HG03442 (cell line): Measurements from ENCODE around the gene DGLUCY.
"Not testable (repeated sequence)": the region's sequence is repeated elsewhere in the genome, so short reads cannot be mapped to it uniquely, and the experiment has no call there.

ENCODE experiments used
- ATAC-seq: cut with Tn5 transposase; IDR thresholded peaks from one replicate; pipeline ENCODE4 v1.9.1; 2021; ENCODE audit warnings: mild to moderate bottlenecking, moderate library complexity; ENCODE audit not compliant: unreplicated experiment

DGLUCY gene

DNA sequence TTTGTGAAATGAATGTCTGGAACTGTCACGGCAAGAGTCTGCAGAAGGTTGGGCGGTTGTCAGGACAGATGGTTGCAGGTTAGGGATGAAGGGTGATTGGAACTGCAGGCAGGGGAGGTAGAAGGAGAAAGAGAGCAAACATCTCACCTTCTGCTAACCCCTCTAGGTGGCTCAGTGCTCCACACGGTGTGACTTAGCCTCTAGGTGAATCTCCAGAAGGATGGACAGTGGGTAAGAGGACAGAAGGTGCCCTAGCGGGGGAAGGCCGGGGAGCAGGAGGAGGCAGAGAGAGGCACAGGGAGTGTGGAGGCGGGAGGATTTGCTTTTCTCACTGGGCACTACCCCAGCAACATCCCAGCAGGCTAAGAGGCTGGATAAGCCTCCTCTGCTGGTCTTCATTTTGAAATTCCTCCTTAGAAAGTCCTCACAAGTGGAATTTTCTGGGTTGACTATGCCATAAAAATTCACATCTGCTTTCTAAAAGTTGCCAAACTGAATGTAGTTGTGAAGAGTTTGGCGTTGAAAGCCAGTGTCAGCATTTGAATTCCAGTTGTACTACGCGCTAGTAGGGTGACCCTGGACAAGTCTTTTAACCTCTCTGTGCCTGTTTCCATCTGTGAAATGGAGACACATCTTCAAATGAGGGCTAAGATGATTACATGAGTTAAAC, 141.3 kb downstream of the DGLUCY start:
- ATAC-seq = no peak

DNA sequence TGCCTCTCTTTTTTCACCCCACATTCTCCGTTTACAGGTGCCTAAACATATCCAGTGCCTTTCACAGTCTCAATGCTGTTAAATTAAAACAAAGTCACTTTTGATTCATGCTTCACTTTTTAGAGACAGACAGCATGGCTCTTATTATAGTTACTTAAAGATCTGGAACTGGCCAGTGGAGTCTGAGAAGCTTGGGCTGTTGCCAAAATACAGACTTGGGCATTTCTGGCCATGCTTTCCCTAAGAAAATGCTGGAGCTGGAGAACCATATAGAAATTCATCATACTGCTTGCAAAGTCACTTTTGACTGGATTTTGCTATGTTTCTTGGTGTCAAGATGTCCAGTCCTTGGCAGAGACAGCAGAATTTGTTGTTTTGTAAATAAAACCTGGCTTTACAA, 142.8 kb downstream of the DGLUCY start:
- ATAC-seq = no peak

DNA sequence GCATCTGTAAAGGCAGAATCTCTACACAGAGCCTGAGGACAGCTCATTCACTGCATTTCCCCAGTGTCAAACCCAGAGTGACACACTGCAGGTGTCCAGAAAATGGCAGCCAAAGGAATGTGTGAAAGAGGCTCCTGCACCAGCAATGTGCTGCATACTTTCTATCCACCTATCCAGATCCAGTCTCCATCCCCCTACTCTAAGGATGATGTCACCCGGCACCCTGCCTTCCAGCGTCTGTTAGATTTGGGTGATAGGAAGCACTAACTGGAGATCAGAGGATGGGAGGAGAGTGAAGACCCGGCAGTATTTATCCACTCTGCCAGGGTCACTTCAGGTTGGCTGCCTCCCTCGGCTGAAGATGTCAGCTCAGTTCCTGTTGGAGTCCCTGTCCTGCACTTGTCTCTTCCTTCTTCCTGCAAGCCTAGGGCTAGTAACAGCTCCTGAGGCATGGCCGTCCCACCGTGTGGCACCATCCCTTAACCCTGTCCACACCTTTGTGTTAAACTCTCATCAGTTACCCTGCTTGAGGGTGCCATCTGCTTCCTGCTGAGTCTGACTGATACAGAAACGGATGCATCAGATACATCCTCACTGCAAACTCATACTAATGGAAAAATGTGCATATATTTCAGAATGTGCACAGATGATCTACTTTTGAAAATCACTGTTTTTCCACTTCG, 143.6 kb downstream of the DGLUCY start:
- ATAC-seq = no peak

DNA sequence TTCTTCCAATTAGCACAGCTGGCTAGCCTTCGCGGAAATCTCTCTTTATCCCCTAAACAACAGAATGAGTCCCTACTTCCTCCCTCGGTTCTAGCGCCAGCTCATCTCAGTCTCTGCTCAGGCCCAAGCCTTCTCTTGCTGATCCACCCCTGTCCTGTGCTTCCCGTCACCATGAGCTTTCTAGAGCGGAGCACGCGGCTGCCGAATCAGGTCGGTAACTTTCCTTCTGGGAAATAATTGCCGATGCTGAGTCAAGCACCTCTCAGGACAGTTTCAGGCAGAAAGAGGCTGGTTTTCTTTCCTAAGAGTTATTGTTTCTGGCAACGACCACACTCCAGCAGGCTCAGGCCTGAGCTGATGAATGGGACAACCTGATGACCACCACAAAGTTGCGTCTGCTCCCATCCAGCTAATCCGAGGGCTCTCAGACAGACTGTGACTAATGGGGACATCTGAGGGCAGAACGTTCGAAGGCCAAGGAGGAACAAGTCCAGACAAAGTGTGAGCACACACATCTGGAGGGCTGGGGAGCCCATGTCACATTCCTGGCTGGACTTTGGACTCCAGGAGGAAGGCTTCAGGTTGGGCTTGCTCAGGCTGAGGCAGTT, 144.2 kb downstream of the DGLUCY start:
- ATAC-seq = no peak

DNA sequence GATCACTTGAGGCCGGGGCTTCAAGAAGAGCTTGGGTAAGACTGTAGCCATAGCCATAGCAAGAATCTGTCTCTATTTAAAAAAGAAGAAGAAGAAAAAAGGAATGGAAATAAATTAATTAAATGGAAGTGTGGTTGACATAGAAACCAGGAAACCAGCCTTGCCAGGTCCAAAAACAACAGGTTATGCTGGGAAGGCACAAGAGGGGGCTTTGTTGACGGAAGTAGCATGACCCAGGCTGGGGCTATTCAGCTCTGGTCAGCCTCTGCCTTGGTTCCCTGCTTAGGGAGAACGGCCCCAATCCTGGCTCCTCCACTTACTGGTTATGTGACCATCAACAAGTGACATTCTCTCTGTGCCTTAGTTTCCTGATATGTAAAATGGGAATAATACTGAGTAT, 145.0 kb downstream of the DGLUCY start:
- ATAC-seq = no peak

DNA sequence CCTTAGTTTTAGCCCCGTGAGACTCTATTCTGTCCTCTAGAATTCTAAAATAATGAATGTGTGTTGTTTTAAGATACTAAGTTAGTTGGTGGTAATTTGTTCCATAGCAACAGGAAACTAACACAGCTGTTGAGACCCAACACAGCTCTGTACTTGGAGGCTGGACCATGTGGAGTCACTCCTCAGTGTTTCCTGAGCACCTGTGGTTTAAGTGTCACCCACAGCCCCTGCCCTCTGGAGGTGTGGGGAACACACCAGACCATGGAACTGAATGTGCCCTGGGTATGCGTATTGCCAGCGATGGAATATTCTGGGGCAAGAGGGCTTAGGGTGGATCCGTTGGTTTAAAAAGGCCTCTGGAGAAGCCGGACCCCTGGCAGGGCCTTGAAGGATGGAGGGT, 147.2 kb downstream of the DGLUCY start:
- no peak for ATAC-seq

DNA sequence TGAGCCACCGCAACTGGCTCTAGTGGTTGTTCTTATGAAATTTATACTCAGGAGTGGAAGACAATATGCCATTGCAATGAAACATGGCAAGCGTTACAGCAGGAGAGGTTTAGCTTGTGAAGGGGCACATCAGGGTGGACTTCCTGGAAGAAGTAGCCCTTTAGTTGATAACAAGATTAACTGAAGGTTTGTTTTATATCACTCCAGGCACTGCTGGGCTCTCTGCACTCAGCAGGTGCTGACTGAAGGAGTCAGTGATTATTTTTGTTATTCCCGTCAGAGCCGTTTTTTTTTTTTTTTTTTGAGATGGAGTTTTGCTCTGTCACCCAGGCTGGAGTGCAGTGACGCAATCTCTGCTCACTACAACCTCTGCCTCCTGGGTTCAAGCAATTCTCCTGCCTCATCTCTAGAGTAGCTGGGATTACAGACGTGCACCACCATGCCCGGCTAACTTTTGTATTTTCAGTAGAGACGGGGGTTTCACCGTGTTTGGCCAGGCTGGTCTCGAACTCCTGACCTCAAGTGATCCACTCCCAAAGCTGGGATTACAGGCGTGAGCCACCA, 148.2 kb downstream of the DGLUCY start:
- no peak for ATAC-seq

DNA sequence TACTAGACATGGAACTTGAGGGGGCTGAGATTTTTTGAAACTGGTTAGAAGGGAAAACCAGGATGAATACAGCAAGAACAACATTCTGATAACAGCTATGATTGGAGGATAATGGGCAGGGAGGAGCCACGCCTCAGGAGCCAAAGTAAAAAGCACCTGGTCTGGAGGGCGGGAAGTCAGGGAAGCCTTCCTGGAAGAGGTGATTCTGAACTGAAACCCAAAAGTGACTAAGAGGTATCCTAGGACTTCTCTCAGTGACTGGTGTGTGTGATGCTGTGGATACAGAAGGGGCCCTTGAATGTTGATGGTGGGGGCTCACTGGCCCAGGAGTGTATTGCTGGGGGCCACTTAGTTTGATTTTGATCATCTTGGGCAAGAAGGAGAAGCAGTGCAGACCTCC, 149.5 kb downstream of the DGLUCY start:
- no peak for ATAC-seq

DNA sequence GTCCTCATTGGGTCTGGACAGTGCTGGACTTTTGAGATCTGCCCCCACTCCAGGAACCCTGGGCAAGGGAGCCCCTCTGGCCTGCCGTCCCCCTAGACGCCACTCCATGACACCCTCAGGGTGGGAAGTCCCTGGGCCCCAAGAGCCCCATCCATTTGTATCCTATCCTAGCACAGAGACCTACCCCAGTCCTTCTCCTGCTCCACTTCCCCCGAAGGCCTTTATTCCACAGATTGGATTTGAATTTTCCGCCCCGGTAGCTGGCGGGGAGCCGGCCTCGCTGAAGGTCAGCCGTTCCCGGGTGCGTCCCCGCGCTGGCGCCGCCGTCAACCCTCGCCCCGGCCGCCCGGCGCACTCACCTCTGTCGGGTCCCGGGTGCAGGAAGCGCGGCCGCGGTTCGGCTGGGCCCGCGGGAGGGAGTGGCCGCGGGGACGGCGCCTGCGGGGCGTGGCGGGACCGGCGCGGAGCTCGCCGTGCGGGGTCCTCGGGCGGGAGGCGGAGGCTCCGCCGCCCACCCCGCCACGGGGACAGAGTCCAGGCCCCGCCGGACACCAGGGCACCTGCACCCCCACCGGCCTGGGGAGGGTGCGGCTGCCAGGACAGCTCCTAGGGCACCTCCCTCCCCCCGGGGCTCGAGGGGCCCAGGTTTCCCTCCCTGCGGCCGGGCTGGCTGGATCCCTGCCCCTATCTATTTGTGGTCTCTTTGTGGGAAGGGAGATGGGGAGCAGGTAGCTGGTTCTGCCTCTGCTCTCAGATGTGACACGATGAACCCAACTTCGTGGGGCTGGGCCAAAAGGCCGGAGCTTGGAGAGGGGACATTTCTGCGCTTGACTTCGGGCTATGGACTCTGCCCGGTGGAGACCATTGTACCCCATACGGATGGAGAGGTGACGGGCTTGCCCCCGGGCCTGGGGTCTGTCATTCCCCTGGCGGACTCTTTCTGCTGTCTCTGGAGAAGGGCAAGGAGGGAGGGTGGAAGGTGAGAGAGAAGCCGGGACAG, 150.6 kb downstream of the DGLUCY start:
- no peak for ATAC-seq

DNA sequence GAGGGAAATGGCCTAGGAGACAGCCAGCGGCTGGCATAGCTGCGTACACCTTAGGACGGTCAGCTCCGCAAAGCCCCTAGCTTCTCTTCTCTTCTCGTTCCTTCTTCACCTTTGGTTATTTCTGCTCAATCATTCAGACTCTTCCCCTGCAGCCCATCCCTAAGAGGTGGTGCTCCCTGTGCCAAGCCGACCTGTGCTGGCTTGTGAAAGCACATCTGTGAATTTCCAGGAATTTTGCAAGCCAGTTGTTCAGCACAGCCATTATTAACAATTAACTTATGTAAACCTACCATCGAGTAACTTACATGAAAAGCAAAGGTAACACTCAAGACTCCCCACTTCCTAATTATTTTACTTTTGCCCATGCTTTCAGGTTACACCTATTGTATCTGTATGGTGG, 151.5 kb downstream of the DGLUCY start:
- ATAC-seq = no peak

DNA sequence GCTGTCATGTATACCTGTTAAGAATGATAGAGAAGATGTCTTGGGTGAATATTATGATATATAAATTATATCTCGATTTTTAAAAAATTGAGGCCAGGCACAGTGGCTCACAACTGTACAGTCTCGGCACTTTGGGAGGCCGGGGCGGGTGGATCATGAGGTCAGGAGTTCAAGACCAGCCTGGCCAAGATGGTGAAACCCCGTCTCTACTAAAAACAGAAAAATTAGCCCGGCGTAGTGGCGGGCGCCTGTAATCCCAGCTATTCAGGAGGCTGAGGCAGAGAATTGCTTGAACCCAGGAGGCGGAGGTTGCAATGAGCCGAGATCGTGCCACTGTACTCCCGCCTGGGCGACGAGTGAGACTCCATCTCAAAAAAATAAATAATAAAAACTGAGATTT, 152.4 kb downstream of the DGLUCY start:
- ATAC-seq = not testable (repeated sequence)

DNA sequence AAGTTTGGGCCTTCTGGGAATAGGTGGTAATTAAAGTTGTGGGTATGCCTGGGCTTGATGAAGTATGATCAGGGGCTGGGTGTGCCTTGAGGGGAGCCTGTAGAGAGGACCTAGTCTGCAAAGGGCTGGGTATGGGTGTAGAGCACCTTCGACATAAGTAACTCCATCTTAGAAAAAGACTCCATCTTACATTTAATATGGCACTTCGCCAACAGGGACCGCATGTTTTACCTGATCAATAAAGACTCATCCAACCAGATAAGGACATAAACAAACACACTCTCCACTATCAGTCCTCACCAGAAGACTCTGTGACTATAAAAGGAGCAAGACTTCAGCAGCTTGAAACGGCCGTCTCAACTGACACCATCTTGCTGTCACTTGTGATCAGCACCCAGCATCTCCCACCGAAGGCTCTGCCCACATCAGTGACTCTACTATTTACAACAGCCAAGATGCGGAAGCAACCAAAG, 154.1 kb downstream of the DGLUCY start:
- no peak for ATAC-seq

DNA sequence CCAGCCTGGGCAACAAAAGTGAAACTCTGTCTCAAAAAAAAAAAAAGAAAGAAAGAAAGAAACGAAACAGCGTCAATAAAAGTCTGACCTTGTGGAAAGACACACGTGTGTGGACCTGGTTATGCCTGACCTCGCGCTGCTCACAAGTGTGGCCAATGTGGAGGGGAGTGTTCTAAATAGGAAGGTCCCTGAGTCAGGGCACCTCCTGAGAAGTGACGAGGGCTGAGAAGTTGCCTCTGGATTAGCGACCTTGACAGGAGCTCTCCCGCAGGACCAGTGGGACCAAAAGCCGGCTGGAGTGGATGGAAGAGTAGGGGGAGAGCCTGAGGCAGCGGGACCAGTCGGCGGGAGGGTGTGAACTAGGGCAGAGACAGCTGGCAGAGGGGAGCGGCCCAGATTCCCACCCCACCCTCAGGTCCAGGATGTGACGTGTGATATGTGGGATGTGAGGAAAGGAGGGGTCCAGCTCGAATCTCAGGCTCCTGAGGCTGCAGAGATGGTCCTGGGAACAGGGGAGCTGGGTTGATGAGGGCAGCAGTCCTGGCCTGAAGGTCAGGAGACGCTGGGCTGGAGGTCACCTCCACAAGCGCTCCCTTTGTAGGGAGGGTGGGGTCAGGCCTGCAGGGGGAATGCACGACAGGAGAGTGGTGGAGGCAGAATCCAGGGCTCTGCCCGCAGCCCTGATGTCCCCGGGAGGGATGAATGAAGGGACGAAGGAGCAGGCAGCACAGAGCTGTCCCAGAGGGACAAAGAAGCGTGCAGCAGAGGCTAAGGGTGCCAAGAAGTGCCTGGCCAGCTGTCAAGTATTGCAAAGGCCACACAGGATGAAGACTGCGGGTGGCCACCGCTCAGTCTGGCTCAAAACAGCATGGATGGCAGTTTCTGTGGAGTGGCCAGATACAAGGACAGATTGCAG, 155.5 kb downstream of the DGLUCY start:
- ATAC-seq = no peak

DNA sequence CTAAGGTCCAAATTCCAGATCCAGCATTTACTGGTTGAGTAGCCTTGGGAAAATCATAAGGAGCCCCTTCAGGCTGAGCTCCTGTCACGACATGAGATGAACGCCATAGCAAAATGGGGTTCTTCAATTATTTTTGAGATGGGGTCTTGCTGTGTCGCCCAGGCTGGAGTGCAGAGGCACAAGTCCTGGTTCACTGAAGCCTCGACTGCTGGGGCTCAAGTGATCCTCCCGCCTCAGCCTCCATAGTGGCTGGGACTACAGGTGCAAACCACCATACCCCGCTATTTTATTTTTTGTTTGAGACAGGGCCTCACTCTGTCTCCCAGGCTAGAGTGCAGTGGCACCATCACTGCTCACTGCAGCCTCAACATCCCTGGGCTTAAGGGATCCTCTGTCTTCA, 156.3 kb downstream of the DGLUCY start:
- no peak for ATAC-seq

DNA sequence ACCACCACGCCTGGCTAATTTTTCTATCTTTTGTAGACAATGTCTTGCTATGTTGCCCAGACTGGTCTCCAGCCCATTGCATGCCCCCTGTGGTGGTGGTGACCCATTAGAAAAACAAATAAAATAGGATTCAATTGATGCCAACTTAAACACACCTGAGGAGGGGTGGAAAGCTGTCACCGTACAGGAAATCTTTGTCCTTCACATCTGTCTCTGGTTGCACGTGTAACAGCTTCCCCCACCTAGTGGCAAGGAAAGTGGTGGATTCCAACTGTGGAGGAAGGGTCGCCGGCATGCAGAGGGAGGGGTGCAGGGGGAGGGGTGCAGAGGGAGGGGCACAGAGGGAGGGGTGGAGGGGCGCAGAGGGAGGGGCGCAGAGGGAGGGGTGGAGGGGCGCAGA, 156.7 kb downstream of the DGLUCY start:
- no peak for ATAC-seq

DNA sequence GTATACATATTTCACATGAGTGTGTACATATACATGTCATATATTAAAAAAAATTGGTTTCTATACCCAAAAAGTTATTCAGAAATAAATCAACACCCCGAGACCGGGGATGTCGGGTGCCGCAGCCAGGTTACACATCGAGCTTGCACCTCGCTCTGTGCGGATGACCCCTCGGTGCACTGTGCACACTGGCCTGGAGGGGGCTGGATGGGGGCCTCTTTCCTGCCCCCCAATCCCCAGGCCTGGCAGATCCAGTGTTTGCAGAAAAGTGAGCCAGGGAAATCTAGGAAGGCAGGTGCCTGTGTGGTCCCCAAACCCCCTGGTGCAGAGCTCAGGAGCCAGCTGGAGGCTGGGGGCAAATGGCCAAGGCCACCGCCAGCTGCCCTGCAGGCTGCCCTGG, 157.8 kb downstream of the DGLUCY start:
- ATAC-seq = no peak

DNA sequence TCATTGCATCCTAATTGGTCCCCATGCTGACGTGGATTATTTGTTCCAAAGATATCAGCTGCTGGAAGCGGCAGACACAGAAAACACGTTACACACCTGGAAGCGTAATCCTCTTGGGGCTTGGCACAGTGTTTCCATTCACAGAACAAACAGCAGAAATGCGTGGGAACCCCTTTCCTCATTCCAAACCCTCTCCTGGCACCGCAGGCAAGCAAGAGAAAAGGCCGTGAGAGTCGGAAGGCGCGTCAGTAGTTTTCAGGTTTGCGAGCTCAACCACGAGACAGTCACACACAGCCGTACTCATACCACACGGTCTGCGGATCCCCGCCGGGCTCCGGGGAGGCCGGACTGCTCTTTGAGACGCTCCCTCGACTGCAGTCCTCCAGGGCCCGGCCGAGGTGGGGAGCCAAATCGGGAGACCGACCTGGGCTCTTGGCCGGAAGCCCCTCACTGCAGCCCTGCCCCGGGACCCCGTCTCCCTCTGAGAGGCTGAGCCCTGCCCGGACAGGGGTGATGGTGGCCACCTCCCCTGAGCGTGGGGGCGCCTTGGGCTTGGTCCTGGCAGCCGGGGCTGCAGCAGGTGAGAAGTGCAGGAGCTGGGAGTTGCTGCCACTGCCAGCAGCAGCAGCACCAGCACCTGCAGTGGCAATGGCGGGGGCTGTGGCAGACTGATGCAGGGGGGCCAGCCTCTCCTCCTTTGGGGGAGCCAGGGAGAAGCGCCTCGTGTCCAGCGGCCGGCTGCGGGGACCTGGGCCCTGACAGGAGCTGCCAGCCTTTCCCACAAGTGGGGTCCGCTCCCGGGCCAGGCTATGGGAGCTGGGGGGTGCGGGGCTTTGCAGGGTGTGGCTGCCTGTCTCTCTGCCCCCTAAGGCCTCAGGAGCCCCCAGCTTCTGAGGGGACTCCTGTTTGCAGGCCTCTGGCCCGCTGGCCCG, 158.7 kb downstream of the DGLUCY start:
- no peak for ATAC-seq

DNA sequence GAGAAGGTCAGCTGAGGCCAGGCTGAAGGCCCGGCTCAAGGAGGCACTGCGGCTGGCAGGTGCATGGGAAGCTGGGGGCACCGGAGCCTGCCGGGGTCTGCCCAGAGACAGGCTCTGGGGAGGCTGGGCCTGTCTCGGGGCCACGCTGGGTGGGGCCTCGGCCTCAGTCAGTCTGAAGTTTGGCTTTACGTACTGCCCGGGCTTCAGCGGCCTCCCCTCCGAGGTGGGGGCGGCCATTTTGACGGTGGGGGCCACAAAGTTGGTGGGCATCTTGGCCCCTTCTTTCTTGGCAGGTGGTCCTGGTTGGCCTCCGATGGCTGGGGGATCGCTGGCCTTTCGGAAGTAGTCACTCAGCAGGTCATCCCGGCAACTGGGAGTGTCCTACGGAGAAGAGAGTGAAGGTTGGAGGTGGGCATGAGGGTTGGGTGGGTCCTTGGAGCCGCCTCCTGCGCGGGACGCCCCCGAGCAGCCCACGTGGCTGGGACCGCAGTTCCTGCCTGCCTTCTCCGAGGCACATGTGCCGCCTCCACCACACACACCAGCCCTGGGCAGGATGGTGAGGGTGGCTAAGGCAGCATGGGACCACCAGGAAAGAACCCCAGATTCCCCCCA, 159.5 kb downstream of the DGLUCY start:
- ATAC-seq = no peak
